NCI-H82 (cell line): Measurements from ENCODE around the gene FKBP5.

Experiments used
- DNase-seq: peaks from one replicate; lab custom pipeline; 2025; lab: John Stamatoyannopoulos, UW

FKBP5 gene

DNA sequence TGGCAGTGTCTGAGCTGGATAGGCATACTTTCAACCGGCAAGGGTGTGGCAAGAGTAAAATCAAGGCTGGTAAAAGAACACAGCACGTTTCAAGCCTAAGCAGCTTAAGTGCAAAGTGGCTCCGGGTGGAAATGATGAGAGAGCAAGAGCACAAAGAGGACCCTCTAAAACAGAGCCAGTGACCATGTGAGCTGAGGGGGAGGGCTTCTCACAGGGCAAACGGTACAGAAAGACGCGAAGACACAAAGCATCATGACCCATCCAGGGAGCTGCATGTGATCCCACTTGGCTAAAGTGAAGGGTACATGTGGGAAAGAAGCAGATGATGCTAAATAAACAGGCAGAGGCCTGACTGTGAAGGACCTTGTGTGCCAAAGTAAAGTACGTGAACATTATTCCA is 25.7 kb downstream of the FKBP5 start:
- DNase-seq = peak; percentile 92

DNA sequence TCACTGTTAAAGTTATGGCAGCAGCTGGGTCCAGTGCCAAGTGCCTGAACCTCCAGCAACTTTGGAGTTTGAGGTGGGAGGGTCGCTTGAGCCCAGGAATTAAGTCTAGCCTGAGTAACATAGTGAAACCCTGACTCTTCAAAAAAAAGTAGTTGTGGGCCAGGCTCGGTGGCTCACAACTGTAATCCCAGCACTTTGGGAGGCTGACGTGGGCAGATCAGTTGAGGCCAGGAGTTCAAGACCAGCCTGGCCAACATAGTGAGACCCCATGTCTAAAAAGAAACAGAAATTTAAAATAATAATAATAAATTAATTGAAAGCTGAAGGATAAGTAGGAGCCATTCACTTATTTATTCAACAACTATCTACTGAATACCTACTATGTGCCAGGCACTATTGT is 33.8 kb downstream of the FKBP5 start:
- no peak for DNase-seq

- no peak for DNase-seq
Measured at GRCh38 chr6:35651244-35651643, 37.5 kb downstream of the FKBP5 start.

DNA sequence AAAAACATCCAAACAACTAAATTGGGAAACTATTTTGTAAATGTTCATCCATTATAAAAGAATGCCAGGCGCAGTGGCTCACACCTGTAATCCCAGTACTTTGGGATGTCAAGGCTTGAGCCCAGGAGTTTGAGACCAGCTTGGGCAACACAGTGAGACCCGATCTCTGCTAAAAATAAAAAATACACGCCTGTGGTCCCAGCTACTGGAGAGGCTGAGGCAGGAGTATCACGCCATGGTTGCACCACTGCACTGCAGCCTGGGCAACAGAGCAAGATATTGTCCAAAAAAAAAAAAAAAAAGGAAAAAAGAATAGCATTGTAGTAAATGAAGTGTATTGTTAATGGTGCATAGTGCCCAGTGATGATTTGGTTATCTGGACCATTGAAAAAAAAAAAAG is 38.7 kb downstream of the FKBP5 start:
- DNase-seq = no peak

- no peak for DNase-seq
Measured at GRCh38 chr6:35648203-35648602, 40.5 kb downstream of the FKBP5 start.

DNA sequence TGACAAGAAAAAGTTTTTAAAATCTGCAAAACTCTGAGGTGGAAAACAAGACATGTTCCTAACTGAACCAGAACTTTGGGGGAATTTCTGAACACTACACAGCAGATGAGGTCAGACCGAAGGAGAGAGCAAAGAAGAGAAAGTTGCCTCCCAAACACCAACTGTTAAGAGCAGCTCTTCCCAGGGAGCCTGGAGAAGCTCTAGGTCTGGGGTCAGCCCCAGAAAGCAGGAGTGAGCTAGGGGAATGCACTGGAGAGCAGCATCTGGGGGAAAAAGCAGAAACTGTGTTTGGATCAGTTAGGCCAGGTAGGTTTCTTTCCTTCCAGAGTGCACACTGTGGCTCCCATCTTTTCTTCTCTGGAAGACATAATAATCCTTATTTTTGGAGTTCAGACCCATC is 41.3 kb downstream of the FKBP5 start:
- no peak for DNase-seq

GRCh38 chr6:35643162-35643535 is 45.6 kb downstream of the FKBP5 start:
- DNase-seq = no peak

GRCh38 chr6:35642471-35643161 is 46.1 kb downstream of the FKBP5 start:
- peak; percentile 75 for DNase-seq

DNA sequence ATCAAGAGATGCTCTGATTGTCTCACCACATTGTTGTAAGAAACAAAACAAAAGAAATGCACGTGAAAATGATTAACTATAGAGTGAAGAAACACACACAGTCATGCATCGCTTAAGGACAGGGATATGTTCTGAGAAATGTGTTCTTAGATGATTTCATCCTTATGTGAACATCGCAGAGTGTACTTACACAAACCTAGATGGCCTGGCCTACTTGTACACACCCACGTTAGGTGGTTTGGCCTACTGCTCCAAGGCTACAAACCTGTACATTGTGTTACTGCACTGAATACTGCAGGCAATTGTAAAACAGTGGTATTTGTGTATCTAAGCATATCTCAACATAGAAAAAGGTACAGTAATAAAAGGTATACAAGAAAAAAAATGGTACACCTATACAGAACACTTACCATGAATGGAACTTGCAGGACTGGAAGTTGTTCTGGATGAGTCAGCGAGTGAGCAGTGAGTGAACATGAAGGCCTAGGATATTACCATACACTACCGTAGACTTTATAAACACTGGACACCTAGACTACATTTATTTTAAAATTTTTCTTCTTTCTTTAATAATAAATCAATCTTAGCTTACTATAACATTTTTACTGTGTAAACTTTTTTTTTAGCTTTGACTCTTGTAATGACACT is 48.6 kb downstream of the FKBP5 start:
- no peak for DNase-seq

DNA sequence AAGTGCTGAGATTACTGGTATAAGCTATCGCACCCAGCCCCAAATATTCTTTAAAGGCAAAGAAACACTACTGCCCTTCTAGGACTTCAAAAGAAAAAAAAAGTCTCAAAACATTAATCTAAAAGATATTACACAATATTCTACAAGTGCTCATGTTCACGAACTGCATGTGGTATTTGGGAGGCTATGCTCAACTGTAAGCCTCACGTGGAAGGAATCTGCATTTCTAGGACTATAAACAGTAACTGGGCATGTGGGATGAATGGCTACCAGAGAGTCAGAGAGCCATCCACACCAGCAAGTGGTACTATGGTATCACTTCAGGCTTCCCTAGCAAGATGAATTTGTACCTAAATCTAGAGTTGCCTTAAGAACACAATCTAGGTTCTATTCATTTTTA is 50.0 kb downstream of the FKBP5 start:
- no peak for DNase-seq

- DNase-seq = no peak
Measured at GRCh38 chr6:35637911-35638310, 50.8 kb downstream of the FKBP5 start.

GRCh38 chr6:35635601-35636597 is 52.8 kb downstream of the FKBP5 start:
- DNase-seq = no peak

GRCh38 chr6:35634316-35634715 is 54.4 kb downstream of the FKBP5 start:
- peak; percentile 60 for DNase-seq

DNA sequence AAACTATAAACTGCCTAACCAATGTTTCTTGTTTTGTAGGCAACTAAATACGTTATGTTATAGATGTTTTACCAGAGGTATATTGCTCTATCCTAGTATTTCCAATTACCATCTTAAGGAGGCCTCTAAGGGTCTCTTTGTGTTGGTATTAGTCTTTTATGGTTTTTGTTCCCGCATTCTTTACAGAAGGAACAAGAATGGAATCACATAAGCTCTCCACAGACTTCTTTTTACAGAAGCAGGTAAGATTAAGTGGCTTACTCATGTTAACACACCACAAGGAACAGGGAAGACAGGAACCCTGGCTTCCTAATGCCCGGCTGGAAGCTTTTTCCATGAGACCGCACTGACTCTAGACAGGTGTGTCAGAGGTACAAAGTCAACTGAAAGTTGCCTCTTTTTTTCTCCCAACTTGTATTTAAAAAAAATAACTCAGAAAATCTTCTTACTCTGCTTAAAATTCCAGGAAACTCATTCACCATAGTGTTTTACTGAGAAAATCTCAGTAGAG is 55.1 kb downstream of the FKBP5 start:
- DNase-seq = no peak

DNA sequence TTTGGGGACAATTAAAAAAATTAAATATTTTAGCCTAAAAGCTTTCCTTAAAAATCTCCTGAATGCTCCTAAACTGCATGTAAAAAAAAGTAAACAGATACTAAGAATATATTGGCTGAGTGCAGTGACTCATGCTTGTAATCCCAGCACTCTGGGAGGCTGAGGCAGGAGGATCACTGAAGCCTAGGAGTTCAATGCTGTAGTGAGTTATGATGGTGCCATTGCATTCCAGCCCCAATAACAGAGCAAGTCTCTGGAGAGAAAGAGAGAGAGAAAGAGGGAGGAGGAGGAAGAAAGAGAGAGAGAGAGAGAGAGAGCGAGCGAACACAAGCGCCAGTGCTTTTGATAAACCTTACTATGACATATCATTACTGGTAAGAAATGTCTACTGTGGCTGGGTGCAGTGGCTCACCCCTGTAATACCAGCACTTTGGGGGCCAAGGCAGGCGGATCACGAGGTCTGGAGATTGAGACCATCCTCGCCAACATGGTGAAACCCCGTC is 58.8 kb downstream of the FKBP5 start:
- no peak for DNase-seq

GRCh38 chr6:35626401-35626800 is 62.3 kb downstream of the FKBP5 start:
- no peak for DNase-seq

DNA sequence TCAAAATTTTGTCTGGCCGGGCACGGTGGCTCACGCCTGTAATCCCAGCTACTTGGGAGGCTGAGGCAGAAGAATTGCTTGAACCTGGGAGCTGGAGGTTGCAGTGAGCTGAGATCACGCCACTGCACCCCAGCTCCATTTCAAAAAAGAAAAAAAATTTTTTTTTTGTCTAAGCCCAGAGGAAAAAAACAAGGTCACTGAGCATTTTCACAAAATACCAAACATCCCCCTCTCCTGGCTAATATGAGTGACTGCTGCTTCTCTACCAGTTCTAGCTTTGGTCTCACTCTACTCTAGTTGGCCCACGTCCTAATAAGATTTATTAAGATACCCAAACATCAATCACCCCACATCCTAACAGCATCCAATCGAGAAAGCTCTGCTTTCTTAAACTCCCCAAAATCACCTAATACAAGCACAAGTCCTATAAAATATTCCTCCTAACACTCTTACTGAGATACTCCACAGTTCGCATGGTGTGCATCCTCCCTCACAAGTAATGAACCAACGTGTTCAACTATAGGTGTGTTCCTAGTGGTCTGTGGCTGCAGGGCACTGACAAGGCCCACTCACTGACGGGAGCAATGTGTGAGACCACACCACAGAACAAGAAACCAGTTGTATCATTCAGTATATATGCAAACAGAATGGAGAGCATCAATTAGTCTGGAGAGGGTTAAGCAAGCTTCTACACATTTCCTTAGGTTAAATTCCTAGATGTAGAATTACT is 64.2 kb downstream of the FKBP5 start:
- DNase-seq = peak; percentile 24

- no peak for DNase-seq
Measured at GRCh38 chr6:35622283-35622682, 66.4 kb downstream of the FKBP5 start.

DNA sequence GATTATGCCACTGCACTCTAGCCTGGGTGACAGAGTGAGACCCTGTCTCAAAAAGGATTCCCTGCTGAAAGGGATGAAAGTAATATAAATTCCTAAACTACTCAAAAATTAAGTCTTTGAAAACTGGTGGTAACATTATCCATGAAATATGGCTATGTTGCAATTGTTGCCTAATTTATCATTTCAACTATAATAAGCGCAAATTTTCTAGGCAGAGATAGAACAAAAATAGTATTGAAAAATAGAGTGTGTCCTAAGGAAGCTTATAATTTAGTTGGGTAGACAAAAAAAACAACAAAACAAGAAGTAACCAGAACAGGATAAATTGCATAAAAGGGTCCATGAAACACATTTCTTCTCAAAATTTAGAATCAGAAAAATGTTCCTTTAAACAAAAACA is 68.0 kb downstream of the FKBP5 start:
- DNase-seq = no peak

GRCh38 chr6:35613762-35614161 is 75.0 kb downstream of the FKBP5 start:
- DNase-seq = no peak

DNA sequence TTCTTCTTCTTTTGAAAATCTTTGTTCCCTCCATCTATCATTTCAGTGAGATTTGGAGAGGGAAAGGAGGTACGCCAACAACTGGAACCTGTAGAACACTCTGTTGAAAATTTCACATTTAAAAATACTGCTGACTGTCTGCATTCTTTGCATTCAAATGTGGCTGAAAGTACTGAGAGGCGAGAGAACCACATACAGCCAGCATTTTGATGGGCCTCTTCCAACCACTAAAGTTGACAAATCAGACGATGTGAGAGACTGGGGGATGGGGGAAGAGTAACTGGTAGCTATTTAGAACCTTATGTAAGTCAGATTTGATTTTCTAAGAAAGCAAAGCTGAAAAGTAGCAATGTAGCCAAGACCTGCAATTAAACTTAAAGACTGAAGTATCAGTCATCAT is 77.5 kb downstream of the FKBP5 start:
- no peak for DNase-seq

- no peak for DNase-seq
Measured at GRCh38 chr6:35610830-35611229, 77.9 kb downstream of the FKBP5 start.
